SK-N-SH (cell line): ENCODE measurements around the gene C5orf58.

Experiments
- CTCF ChIP-seq: fragments of 200-600 bp; sonication (generic); IDR thresholded peaks from 2 replicates; pipeline ENCODE4 v1.6.1; 2017; ENCODE audit warnings: antibody characterized with exemption, mild to moderate bottlenecking, moderate library complexity
- ELF1 ChIP-seq: IDR thresholded peaks from 2 replicates; pipeline ENCODE4 v1.4.0; 2012
- EP300 ChIP-seq, 2 experiments: IDR thresholded peaks; 2 replicates each; pipeline versions ENCODE4 v1.4.0 to v1.6.1; 2012; ENCODE audit warnings: borderline replicate concordance in 1 of 2, low read depth in 1 of 2, low read length in 1 of 2
- FOSL2 ChIP-seq: IDR thresholded peaks from 2 replicates; pipeline ENCODE4 v1.4.0; 2012; ENCODE audit warnings: low read depth, mild to moderate bottlenecking, moderate library complexity, borderline replicate concordance
- MAX ChIP-seq: IDR thresholded peaks from 2 replicates; pipeline ENCODE4 v1.4.0; 2012; ENCODE audit warnings: low read depth
- POLR2AphosphoS5 ChIP-seq: IDR thresholded peaks from 2 replicates; pipeline ENCODE4 v1.6.1; 2012; ENCODE audit warnings: low read depth, low read length
- SIN3A ChIP-seq: IDR thresholded peaks from 2 replicates; pipeline ENCODE4 v1.6.1; 2012; ENCODE audit warnings: low read depth, mild to moderate bottlenecking, low read length, moderate library complexity, borderline replicate concordance
- TAF1 ChIP-seq: IDR thresholded peaks from 2 replicates; pipeline ENCODE4 v1.6.1; 2012; ENCODE audit warnings: low read depth, mild to moderate bottlenecking, low read length, moderate library complexity, borderline replicate concordance

- TF ChIP-seq POLR2AphosphoS5 = no peak
- TF ChIP-seq CTCF = no peak
- TF ChIP-seq MAX = no peak
- no peak for TF ChIP-seq EP300 (IDR thresholded peaks at IDR 0.05; ENCODE audit: borderline replicate concordance in 1 of 2, low read depth in 1 of 2, low read length in 1 of 2)
- no peak for TF ChIP-seq SIN3A
- TF ChIP-seq TAF1 = no peak
- no peak for TF ChIP-seq ELF1
- TF ChIP-seq FOSL2 = no peak
These were observed 18.7 kb downstream of the C5orf58 start for GRCh38 chr5:170251462-170251861.
